Body of pancreas (tissue), 4 donors: ENCODE measurements around the gene ATP10A. TPM values are rescaled to one million over a fixed set of nuclear protein-coding genes. Genes with fewer than 3 reads are reported as not detected.
A peak's percentile ranks its signal among the peaks of the same experiment; 100 is the strongest.

Source experiments
- ATAC-seq: fragments of 150-250 bp; one replicate; pipeline ENCODE4 v1.9.1; 2016
- DNase-seq, 4 donors: peaks; one replicate each; pipeline ENCODE4 v3.0.0-alpha.2; 2019
- H3K27ac ChIP-seq, 4 donors: fragments of 200-600 bp; sonication (generic); 1 replicate in 3 of 4; 2 replicates in 1 of 4; pipeline versions ENCODE4 v1.5.1 to v1.6.1; 2016 to 2019; ENCODE audit warnings: mild to moderate bottlenecking in 1 of 4, mixed read lengths in 1 of 4, moderate library complexity in 1 of 4
- H3K27me3 ChIP-seq, 2 donors: fragments of 200-600 bp; sonication (generic); one replicate each; pipeline ENCODE4 v1.6.0; 2016; ENCODE audit warnings: mild to moderate bottlenecking in 1 of 2
- H3K36me3 ChIP-seq, 2 donors: fragments of 200-600 bp; sonication (generic); replicated peaks in 1 of 2; 2 replicates each; pipeline ENCODE4 v1.5.1; 2016; ENCODE audit warnings: low read depth in 2 of 2; ENCODE audit not compliant: insufficient read depth in 1 of 2
- H3K4me1 ChIP-seq: fragments of 200-600 bp; sonication (generic); one replicate; pipeline ENCODE4 v1.6.0; 2016
- H3K4me3 ChIP-seq, 2 donors: fragments of 200-600 bp; sonication (generic); 1 replicate in 1 of 2; 2 replicates in 1 of 2; pipeline ENCODE4 v1.5.1; 2016 to 2019
- H3K9me3 ChIP-seq, 3 donors: fragments of 200-600 bp; sonication (generic); 1 replicate in 2 of 3; 2 replicates in 1 of 3; pipeline ENCODE4 v1.5.1; 2016
- POLR2A ChIP-seq, 3 donors: fragments of 450-650 bp; IDR thresholded peaks; one replicate each; pipeline ENCODE4 v1.6.1; 2016; ENCODE audit warnings: antibody characterized with exemption in 3 of 3, mild to moderate bottlenecking in 2 of 3
- WGBS, 2 donors: methylation state at CpG; one replicate each; pipeline ENCODE4 v1.1.5; 2017; 5-methylcytosine and 5-hydroxymethylcytosine counted together
- intact Hi-C: fragments of 100-400 bp; cut with DNase I; formaldehyde crosslinking; loops from one replicate; pipeline ENCODE4 v1.15.1; 2023
- total RNA-seq, 2 donors: library from RNA; depleted of rRNA; stranded (reverse); fragments of >200 nt; gene quantifications; one replicate each; pipeline ENCODE4 v1.1.0, GENCODE V29; 2016
- TF ChIP-seq, protein P1 (sequence below), 7 experiments: fragments of 450-650 bp in 4 of 7; fragments of 200-600 bp in 3 of 7; sonication (generic) in 3 of 7; IDR thresholded peaks; one replicate each; pipeline ENCODE4 v1.5.1; 2016 to 2019; ENCODE audit warnings: antibody characterized with exemption in 7 of 7

The ATP10A gene
- total RNA-seq, 2 donors from 2014 or later, result 1.3 to 2.0 TPM

DNA sequence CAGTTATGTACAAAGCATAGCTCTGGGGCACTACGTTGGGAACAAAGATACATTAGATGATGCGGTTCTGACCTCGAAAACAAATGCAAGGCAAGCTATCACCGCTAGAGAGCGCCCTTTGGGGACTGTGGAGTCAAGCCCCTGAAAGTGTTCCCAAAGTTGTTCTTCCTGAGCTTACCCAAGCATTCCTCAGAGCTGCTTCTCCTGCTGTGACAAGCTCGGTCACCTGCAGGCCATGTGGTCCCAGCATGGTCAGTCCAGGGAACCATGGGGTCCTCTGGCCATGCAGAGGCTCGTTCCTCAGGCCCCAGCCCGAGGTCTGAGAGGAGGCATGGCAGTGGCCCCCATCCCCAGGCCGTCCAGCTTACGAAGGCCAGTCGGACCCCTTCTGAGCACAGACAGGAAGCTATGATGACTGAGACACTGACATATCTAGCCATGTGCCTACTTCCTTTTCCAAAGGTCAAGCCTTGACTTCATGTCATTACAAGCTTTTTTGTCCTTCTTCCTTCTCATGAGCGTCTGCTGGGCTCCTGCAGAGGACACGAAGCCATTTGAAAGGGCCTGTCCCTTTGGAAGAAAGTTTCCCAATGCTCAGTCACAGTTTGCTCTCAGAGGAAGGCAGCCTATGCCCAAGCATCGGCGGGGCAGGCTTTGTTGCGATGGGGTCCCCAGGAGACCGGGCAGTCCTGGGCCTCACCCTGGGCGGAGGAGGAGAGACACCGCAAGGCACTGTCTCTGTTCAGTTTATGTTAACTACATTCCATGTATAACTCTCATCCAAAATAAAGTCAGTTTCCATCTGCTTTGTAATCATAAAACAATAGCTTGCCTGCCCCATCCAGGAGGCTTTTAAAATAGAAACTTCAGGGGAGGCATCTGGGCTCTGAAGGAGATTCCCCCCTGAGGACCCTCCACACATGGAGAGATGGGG is 79.3 kb downstream of the ATP10A start:
- no peak for DNase-seq

DNA sequence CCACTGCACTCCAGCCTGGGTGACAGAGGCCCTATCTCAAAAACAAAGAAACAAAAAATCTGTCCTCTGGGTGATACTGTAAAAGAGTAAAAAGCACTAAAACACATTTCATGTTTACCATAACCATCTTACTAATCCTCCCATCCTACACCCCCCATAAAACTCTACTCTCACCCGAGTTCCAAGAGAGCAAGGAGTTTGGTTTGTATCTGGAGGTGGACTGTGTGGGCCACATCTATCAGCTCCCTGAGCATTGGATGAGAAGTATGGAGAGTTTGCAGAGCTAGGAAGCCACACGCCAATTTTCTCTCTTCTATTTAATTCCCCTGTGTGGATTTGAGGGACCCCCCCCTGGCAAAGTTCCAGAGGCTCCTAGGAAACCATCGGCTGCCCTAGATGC is 80.0 kb downstream of the ATP10A start:
- Histone ChIP-seq H3K27ac (no peak overlapping the region), H3K4me3 (no peak overlapping the region), H3K9me3 (no peaks in the 10 kb centered on the region), H3K27me3 (no peaks in the 10 kb centered on the region), H3K4me1 (no peaks in the 10 kb centered on the region), H3K36me3 (no peaks in the 10 kb centered on the region)
- intact Hi-C loops, result no loop called here
- WGBS, 2 donors, result 60 to 72% methylated on average over 3 of the region's 3 CpGs
- DNase-seq (no peak), ATAC-seq (no peak)
- TF ChIP-seq, protein P1, sequence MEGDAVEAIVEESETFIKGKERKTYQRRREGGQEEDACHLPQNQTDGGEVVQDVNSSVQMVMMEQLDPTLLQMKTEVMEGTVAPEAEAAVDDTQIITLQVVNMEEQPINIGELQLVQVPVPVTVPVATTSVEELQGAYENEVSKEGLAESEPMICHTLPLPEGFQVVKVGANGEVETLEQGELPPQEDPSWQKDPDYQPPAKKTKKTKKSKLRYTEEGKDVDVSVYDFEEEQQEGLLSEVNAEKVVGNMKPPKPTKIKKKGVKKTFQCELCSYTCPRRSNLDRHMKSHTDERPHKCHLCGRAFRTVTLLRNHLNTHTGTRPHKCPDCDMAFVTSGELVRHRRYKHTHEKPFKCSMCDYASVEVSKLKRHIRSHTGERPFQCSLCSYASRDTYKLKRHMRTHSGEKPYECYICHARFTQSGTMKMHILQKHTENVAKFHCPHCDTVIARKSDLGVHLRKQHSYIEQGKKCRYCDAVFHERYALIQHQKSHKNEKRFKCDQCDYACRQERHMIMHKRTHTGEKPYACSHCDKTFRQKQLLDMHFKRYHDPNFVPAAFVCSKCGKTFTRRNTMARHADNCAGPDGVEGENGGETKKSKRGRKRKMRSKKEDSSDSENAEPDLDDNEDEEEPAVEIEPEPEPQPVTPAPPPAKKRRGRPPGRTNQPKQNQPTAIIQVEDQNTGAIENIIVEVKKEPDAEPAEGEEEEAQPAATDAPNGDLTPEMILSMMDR (IDR thresholded peaks at IDR 0.05), result no peak
- no peak for TF ChIP-seq POLR2A (IDR thresholded peaks at IDR 0.05)

More for the DNA sequence above, 79.3 kb downstream of the ATP10A start:
- TF ChIP-seq POLR2A (IDR thresholded peaks at IDR 0.05), result no peak
- TF ChIP-seq, protein P1 (IDR thresholded peaks at IDR 0.05), result no peak
- Histone ChIP-seq H3K27ac (no peak overlapping the region), H3K9me3 (no peaks in the 10 kb centered on the region), H3K4me3 (no peak overlapping the region), H3K27me3 (no peaks in the 10 kb centered on the region), H3K36me3 (no peaks in the 10 kb centered on the region), H3K4me1 (no peaks in the 10 kb centered on the region)
- WGBS, 2 donors, result 46 to 68% methylated on average over 14 to 19 of the region's 19 CpGs
- intact Hi-C loops, result no loop called here
- no peak for ATAC-seq

DNA sequence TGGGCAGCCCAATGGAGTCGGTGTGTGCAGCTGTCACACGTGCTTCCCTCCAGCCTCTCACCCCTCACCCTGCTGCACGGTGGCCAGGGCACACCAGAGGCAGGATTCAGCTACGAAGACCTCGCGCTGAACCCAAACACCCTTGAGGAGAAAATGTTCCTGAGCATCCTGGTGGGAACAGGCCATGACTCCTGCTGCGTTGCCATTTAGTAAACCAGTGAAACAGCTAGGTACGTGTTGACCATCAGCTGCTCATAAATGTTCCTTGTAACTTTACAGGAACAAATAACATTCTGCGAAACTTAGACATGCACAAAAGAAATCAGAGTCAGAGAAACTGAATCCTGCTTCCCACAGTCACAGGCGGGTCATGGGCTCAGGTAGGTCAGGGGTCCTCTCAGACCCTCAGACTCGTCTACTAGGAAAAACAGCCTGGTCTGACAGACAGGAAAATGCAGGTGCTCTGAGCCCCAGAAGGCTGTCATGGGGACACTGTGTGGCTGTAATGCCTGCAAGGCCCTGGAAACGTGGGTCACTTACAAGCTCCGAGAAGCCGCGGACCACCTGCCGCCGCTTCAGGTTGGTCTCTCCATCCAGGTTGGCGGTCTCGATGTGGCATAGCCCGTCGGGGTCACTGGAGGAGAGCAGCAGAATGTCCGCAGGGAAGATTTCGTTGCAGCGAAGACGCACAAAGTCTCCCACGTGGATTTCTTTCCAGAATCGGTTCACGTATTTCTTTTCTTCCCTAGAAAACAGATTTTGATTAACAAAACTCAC is 82.5 kb downstream of the ATP10A start:
- DNase-seq, result peak in 1 of 4 donors; percentile 5
- Histone ChIP-seq H3K4me1 (no peaks in the 10 kb centered on the region), H3K36me3 (no peaks in the 10 kb centered on the region), H3K27me3 (no peaks in the 10 kb centered on the region), H3K27ac (no peak overlapping the region), H3K4me3 (no peak overlapping the region), H3K9me3 (no peaks in the 10 kb centered on the region)
- 76 to 82% methylated on average over 19 to 28 of the region's 28 CpGs for WGBS, 2 donors
- TF ChIP-seq, protein P1 (IDR thresholded peaks at IDR 0.05), result no peak
- ATAC-seq, result no peak
- intact Hi-C loops, result no loop called here

DNA sequence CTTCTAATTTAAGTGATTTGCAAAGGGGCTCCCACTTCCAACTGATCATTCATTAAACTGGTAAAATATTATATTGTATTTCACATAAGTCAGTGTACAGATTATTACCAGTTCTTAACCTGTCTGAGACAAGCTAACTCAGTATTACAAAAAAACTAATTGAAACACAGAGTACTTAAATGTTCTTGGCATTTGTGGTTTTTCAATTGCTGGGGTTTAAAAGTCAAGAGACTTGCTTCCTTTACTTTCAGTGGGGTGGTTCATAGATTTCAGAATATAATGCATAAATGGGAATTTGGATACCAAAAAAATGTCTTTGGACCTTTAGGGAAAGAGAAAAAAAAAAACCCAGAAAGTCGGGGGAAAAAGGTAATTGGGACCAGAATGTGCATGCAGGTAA is 85.0 kb downstream of the ATP10A start:
- no peaks in the 10 kb centered on the region for H3K27me3 ChIP-seq
- H3K9me3 ChIP-seq, result no peaks in the 10 kb centered on the region
- H3K4me1 ChIP-seq, result no peaks in the 10 kb centered on the region
- H3K36me3 ChIP-seq, result no peaks in the 10 kb centered on the region
- intact Hi-C loops, result no loop called here
- H3K27ac ChIP-seq, result no peak overlapping the region
- WGBS, 2 donors, result 41 to 65% methylated on average over 1 of the region's 1 CpG
- TF ChIP-seq POLR2A (IDR thresholded peaks at IDR 0.05), result no peak
- TF ChIP-seq, protein P1 (IDR thresholded peaks at IDR 0.05), result no peak
- H3K4me3 ChIP-seq, result no peak overlapping the region
- DNase-seq (no peak), ATAC-seq (no peak)
